Activated T-helper 1 cell treated with Interleukin-2 at 50 U/mL for 16 hours (primary cell): ENCODE results near the gene NXPH3.

Experiments used
- DNase-seq: peaks from one replicate; pipeline ENCODE4 v3.0.0-alpha.2; 2020; ENCODE audit warnings: low read depth

NXPH3 gene

DNA sequence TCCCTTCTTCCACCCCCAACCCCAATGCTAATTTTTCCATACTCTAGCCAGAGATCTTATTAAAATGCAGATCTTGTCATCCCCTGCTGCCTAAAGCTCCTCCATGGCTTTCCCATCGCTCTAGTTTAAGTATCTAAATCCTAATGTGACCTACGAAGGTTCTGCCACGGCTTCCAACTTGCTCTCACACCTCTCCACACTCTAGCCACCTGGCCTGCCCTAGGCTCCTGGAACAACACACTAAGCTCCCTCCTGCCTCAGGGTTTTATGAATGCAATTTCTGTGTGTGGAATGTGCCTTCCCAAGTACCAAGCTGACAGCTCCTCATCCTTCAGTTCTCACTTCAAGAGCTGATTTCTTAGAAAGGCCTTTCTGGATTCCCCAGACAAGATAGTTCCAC, 16.6 kb downstream of the NXPH3 start:
- DNase-seq, result no peak

DNA sequence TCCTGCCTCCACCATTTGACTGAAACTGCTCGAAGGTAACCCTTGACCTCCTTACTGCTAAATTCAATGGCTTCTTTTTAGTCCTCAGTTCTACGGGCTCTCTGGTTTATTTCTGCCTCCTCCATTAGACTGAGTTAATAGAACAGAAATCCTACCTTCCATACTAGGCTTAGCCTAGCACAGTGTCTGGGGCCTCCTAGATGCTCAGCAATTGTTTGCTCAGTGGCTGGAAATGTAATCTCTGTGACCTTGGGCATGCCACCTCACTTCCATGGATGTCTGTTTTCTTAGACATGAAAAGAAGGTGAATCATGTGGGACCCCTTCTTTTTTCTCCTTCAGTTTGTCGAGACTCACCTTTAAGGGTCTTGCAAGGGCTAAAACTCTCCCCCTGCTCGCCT, 19.7 kb downstream of the NXPH3 start:
- DNase-seq, result no peak

DNA sequence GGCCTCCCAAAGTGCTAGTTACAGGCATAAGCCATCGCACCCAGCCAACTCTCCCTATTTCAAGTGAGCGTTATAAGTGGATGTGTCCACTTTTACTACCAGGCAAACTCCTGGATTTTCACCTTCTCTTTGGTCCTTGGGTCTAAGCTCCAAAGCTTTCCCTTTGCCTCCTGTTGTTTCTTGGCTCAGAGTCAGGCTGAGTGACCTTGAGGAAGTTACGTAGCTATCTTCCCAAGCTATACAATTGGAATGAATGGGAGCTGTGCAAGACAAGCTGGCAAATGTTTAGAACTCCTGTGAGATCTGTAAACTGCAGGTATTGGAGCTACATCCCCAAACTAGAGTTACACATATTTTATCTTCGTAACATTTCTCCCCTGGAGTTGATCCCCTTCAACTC, 20.3 kb downstream of the NXPH3 start:
- no peak for DNase-seq

DNA sequence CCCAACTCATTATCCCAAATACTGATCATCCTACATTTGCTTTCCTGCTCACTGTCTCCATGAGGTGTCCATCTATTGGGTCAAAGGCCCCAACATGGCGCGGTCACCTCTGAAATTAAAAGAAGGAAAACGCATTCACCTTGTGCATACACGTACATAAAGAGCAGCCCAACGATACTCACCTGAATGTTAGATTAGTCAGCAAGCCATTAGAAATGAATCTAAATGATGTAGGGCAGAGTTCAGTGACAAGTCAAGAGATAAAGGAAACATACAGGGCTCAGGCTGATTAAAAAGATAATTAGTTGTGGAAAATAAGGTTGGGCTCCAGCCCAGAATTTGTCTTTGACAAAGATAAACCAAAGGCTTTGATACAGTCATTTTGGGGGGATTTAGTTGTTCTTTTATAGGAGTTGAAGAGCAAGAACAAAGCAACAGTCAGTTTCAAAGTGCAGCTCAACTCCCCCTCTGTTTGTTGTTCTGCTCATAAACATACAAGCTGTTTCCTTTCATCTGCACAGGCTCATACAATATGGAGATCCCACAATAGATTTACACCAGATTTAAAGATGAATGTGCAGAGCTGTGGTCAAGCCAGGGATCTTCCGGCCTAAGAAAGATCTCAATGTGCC, 21.1 kb downstream of the NXPH3 start:
- no peak for DNase-seq

DNA sequence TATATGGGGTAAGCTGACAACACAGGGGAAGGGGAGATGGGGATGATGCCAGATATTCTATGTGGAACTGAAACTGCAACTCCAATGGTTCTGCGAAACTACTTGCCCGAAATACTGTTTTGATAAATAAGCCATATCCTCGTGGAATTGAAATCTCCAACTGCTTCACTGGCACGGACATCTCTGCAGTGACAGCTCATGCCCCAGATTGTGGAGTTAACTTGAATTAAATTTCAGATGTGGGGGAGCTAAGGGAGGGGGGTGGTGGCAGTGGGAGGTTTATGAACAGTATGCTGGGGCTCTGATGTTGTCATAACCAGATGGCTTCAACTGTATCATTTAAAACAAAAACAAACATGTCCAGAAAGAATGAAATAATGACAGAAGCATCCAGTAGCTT, 21.8 kb downstream of the NXPH3 start:
- no peak for DNase-seq

DNA sequence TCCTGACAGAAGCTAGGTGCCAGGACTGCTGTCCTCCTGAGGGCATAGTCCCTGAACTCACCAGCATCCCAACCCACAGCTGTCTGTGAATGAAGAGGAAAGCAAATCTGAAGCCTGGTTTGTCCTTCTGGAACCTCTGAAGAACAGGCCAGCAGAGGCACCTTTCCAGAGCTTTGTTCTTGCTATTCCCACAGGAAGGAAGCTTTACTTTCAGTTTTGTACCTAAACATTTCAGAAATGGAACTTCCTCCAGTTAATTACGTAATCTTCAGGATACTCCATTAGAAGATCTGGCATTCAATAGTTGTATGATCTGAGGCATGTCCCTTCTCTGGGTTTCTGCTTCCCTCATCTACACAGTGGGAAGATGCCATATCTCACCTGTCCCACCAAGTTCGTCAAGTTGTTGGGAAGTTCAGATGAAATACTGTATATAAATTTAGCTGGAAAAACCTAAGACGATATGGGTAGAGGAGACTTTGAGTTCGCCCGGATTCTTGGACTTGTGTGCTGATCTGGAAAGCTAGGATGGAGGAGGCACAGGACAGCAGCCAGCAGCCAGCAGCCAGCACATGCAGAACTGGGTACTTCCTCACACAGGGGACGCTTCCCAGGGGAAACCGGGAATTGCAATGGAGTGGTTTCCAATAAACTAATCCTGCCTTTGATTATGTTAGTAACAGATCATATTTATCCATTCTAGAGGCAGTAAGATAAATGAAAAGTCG, 22.4 kb downstream of the NXPH3 start:
- DNase-seq, result no peak

DNA sequence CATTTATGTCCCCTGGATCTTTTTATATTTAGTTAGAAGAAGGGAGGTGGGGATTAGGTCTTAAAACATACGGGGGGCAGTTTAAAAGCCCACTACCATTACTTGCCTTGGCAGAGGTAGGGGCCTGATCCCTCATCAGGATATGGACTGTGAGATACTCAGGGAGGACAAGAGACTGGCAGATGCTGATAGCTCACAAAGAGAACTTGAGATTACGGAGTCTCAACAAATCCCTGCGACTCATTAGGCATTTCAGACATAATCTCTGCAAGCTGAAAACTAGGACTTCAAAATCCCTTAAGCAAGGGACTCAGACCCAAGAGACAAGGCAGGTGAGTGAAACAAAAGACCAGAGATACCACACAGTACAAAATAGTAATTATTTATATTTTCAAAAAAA, 23.2 kb downstream of the NXPH3 start:
- no peak for DNase-seq

DNA sequence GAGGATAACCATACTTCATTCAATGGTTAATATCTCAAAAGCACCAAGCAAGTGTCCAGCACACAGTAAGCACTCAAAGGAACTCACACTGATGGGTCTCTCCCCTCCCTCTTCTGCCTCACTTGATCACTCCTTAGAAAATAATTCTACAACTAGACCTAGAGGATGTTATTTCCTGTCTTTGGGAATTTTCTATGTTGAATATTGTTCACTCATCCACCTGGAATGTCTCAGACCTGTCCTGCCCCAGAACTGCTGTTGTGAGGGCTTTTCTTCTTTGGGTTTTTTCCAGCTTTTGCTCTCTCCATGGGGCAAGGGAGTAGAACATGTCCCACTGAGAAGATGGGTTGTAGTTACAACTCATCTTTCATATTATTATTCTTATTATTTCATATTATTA, 25.3 kb downstream of the NXPH3 start:
- no peak for DNase-seq

DNA sequence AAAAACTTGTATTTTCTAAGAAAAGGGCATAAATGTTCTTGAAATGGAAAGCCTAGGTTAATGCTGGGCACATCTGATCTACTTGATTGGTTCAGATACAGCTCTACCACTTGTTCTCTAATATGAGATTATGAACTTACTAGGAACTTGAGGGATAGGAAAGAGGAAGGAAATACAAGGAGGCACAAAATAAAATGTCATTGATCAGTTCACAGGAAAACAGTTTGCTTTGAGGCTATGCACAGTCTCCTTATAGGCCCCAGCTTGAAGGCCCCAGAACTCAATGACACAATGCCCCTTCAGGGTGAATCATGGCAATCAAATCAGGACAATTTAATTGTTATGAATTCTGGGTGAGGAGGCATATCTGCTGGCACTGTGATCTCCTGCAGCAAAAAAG, 27.1 kb downstream of the NXPH3 start:
- DNase-seq, result no peak

DNA sequence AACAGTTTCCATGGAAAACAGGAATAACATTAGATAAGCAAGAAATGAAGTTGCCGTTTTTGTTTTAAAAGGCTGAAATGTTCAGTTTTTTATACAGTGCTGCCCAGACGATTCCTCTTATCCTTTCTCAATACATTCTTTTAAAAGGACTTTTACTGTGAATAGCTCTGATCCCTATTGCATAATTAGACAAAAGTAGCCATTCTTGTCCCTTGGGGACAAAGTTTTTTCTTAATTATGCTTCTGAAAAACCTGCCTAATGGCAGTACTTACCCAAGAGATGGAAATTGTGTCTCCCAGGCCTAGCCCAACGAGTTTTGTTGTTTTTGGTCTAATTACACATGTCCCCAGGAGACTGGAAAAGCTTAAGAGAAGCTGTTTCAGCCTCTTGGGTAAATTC, 27.6 kb downstream of the NXPH3 start:
- DNase-seq, result no peak

DNA sequence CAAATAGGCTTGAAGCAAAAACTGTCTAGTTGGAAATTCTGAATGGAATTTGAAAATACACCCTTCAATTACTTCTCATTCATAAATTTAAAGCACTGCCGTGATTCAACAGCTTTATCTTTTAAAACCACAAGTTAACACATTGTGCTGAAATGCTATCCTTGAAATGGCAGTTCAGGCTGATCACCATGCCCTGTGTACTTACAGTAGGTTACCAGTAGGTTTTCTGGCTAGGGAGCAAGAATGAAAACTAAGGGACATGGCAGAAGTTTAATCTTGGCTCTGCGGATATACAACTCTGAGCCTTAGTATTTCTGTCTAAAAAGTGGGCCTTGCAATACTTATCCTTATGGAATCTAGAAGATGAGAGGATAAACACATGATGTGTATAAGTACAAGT, 28.0 kb downstream of the NXPH3 start:
- DNase-seq, result no peak

DNA sequence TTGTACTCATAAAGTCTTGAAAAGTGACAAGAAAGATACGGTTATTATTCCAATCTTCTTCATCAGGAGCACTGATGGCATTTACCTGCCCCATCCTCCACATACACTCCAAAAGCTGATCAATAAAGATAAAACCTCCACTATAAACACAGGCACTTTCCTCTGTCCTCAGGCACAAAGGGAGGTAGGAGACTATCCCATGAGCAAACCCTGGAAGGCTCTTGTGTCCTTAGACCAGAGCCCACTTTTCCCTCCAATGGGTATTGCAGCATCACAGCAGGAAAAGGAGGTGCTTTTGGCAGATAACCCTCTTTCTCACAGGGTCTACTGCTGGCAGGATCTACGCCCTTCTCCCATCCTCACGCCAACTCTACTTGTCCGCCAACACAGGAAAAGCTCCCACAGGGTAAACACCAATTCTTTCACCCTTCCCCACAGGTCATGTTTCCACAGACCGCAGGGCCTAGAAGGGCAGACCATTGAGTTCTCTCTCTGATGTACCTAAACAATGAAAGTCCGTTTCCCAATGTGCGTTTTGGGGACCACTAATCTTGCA, 28.7 kb downstream of the NXPH3 start:
- no peak for DNase-seq

DNA sequence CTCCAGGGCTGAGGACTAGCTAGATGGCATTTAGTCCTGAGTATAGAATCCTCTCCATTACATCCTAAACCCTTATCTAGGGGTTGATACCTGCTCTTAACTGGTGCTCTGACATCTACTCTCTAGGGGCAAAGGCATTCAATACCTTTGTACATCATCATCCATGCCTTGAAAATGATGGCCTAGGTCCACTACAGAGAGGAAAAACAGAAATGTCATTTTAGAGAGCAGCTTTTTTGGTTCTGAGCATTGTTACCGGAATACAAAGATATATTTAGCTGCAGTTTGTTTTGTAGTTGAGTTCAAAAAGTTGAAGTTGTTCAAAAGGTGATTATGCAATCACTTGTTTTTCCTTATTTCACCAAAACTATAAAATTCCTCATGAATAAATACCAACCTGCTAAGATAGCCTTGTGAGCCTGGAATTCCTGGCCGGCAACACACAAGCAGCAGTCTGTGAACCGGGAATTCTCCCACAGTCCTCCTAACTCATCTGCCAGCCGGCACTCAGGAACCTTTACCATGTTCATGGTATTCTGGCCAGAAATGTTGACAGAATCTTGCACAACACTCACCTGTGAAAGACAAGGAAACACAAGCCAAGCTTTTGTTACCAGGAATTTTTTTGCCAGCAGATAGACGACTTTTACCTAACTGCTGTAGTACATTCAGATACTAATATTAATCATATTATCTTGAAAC, 35.4 kb downstream of the NXPH3 start:
- no peak for DNase-seq

DNA sequence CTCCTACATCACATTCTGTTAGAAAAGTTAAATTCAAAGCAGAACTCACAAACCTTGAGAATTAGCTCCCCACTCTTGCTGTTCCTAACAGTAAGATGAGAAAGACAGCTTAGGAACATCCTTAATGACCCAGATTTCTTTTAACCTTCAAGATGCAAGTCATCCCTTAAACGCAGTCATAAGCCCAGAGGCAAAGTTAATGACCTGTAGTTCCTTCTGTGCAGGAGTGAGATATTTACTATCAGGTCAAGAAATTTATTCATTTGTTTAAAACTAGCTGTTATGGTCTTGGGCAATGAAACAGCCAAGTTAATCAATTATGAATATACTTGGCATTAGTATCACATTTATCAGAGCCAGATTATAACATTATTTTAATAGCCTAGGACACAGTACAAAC, 37.1 kb downstream of the NXPH3 start:
- DNase-seq, result no peak

DNA sequence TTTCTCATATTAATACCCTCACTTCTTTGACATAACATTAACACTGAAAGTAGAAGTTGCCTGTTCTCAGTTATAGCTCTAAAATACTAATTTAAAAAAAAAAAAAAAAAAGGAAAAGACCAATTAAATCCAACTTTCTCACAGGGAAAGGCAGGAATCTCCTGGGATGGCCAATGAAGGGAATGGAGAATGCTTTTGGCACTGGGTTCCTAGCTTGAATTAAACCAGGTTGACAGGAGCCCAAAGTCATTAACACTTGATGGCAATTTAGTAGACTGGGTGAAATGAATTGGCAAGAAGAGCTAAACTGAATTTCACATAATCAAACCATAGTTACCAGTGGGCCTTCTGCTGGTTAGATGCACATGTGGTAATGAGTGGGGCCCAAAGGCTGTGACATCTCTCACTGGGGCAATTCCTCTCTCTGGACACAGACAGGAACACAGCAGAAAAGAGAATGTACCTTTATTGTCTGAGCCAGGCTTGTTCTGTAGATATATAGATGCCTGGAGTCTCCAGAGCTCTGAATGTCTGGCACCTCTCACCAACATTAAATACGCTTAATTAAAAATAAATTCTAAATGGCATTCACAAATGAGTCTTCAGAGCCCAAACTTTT, 37.6 kb downstream of the NXPH3 start:
- no peak for DNase-seq

DNA sequence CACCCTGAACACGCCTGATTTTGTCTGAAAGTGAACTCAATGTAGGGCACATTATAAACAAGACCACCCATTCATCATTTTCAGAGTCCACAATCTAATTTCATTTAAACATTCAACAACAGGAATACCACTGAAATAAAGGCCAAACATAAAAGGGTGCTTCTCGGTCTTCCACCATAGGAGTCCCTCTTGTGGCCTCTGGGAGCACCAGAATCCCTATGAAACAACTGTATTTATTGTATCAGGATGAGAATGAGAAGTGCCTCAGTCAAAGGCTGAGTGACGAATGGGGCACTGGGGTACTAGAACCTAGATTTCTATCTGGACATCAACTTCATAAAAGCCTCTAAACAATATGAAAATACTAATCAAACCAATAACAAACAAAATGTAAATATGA, 40.4 kb downstream of the NXPH3 start:
- no peak for DNase-seq

DNA sequence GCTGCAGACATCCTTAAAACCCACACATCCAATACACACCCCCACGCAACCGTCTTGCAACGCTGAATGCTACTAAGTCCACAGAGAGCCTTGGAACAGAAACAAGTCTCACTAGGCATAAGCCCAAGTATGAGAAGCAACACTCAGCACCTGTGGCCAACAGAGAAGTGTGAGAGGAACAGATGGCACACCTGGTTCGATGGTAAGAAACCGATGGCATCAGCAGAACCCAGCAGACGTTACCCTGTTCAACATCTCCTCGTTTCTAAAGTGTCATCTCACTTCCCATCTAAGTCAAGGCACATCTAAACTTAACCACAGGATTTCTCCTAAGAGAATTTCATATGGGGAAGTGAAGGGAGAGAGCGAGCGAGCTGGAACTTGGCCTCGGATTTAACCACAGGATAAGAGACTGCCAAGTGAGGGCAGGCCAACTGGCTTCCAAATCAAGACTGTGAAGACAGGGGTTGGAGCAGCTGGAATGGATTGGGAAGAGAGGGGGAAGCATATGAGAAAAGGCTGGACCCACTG, 41.0 kb downstream of the NXPH3 start:
- no peak for DNase-seq

DNA sequence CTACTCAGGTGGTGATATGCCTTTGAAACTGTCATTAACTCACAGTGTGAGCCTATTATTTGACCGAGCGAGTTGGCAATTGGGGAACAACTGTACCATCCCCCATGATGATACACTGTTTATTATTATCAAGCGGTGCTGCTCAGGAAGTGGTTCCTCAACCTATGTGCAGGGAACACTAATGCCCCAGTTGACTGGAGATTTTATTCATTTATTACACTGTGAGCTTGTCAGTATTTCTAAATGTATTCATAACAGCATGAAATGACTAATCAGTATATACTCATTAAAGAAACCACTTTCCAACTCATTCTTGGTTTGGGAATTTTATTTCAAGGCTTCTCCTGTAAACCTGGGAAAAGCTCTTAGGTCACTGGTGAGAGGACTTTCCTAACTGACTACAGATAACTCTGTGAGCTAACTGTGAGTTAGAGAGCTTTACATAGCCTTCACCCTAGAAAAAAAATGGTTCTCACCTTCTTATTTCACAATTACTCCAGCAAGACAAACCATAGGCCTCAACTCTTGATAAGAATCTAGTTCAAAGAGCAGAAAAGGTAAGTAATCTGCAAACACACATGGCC, 42.4 kb downstream of the NXPH3 start:
- DNase-seq, result no peak

DNA sequence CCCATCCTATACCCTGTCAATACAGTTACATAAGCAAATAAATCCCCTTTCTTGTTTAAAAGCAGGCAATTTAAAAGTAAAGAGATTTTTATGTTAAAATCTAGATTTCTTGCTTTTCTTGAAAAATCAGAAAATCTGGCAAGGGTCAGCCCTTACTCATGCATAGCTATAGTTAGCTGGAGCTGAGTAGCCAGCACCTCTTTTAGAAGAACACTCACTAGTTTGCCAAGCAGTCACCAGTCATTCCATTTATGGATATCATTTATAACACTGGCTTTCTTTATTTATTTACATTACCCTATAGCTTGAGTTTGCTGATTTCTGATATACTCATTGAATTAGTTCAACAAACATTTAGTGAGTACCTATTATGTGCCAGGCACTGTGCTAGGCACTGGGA, 45.7 kb downstream of the NXPH3 start:
- DNase-seq, result no peak

DNA sequence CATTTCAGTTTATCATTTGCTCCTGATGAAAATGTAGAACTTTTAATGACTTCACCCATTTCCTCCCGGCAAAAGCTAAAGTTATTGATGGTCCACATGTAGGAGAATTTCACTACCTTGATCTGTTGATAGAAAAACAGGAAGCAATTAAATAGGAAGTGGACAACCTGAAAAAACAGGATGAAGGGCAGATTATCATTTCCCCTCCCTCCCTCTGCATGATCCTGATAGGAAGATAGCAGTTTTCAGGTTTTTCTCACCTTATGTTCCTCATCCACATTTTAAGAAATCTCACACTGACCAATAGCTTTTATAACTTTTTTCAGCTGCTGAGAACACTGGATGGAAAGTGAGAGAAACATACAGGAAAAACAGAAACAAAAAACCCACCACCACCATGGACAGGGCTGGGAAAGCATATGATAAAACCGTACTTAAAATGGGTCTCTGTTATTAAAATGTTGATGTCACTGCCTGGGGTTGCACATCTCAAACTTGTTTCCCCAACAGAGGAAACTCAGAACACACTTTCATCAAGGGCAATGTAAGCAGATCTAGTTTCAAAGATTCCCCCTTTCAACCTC, 46.4 kb downstream of the NXPH3 start:
- DNase-seq, result no peak

DNA sequence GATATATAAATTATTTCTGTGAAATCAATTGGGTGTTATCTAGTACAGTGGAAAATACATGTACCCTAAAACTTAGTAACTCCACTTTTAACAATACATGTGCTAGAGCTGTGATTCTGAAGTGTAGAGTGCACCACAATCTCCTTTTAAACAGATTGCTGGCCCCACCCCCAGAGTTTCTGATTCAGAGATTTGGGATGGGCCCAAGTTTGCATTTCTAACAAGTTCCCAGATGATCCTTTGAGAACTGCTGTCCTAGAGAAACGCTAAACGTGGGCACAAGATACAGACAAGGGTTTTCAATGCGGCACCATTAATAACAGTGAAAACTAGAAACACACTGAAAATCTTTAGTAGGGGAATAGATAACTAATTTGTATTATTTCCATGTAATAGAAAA, 49.2 kb downstream of the NXPH3 start:
- DNase-seq, result no peak

DNA sequence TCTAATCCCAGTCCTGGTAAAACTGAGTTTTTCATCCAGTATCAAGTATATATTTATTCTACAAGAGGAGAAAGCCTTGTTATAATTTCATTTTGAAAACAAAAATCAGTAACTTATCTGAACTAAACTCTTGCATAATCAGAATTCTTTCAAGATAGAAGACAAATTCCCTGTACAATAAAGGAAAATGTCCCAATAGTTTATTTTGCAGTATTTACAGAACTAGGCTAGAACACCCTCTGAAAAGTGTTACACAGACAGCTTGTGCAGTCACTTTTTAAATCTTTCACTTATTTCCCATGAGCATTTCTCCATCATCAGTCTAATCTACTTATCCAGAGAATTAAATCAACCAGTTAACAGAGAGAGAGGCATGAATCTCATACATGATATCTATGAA, 53.8 kb downstream of the NXPH3 start:
- no peak for DNase-seq
